ENCODE data around the gene MYH14. TPM values are rescaled to one million over a fixed set of nuclear protein-coding genes. Genes with fewer than 3 reads are reported as not detected.
A peak's percentile ranks its signal among the peaks of the same experiment; 100 is the strongest.

The MYH14 gene
- total and polyA plus RNA-seq, 9 donors, result 11.3 to 49.7 (median 32.9) TPM

DNA sequence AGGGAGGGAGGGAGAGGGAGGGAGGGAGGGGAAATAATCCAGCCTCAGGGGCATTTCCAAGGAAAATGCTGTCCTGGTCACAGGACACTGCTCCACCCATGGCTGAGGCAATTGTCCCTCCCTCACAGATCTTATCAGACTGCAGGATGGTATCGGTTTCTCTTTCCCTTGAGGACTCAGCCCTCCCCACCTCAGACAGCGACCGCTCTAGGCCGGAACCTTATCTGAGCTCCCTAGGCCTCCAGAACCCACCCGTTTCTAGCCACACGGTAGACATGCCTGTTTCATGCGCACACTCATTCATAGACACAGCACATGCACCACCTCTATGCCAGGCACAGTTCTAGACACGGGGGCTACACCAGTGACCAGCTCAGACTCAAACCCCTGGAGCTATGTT, 30.3 kb upstream of the MYH14 start:
- DNase-seq, result no peak
- WGBS (ENCODE audit: insufficient coverage), result 46% methylated on average over 5 of the region's 8 CpGs
- H3K27me3 ChIP-seq (ENCODE audit: control insufficient read depth, insufficient read depth, low read length), result no peaks in the 10 kb centered on the region
- H3K9me3 ChIP-seq (replicated peaks; ENCODE audit: control insufficient read depth, low read depth, low read length), result no peaks in the 10 kb centered on the region
- H3K4me3 ChIP-seq (ENCODE audit: low read length), result no peak overlapping the region
- H3K36me3 ChIP-seq (ENCODE audit: control insufficient read depth, insufficient read depth, low read length), result no peaks in the 10 kb centered on the region
- no peak overlapping the region for H3K27ac ChIP-seq (ENCODE audit: low read length)
- no peaks in the 10 kb centered on the region for H3K4me1 ChIP-seq (ENCODE audit: control insufficient read depth, insufficient read depth, low read length)

DNA sequence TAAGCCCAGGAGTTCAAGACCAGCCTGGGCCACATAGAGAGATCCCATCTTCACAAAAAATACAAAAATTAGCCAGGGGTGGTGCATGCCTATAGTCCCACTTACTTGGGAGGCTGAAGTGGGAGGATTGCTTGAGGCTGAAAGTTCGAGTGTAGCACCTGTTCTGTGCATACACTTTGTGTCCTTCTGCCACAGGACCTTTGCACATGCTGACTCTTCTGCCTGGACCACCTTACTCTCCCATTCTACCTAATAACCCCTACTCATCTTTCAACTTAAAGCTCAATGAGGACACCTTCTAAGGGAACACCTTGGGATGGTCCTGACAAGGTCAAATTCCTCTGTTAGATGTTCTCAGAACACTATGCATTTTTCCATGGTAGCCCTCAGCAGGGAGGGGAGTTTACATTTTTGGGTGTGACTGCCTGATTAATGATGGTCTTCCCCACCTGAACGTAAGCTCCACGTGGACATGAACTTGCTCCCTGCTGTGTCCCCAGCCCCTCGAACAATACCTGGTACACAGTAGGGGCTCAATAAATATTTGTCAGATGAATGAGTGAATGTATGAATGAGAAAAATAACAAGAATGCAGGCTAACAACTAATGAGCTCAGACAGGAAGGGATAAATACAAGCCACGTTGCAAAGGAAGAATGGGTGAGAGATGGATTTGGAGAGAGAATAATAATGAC, 29.2 kb upstream of the MYH14 start:
- Histone ChIP-seq H3K4me3 (ENCODE audit: low read length) (no peak overlapping the region), H3K36me3 (ENCODE audit: control insufficient read depth, insufficient read depth, low read length) (no peaks in the 10 kb centered on the region), H3K27me3 (ENCODE audit: control insufficient read depth, insufficient read depth, low read length) (no peaks in the 10 kb centered on the region), H3K9me3 (replicated peaks; ENCODE audit: control insufficient read depth, low read depth, low read length) (no peaks in the 10 kb centered on the region), H3K27ac (ENCODE audit: low read length) (no peak overlapping the region), H3K4me1 (ENCODE audit: control insufficient read depth, insufficient read depth, low read length) (peaks cover 2% of the 10 kb centered on the region)
- no peak for DNase-seq
- WGBS (ENCODE audit: insufficient coverage), result 55% methylated on average over 4 of the region's 5 CpGs

DNA sequence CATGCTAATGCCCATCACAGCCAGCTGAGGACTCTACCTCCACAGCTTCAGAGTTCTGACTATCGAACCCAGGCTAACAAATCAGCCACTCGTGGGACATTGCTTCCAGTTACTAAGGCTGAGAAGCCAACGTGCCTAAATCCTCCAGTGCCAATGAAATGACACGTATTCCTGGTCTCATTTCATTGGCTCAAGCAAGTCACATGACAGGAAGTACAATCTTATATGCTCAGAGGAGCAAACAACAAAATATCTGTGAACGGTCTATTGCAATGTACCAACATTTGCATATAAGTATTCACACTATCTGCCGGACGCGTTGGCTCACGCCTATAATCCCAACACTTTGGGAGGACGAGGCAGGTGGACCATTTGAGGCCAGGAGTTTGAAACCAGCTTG, 27.5 kb upstream of the MYH14 start:
- Histone ChIP-seq H3K27me3 (ENCODE audit: control insufficient read depth, insufficient read depth, low read length) (no peaks in the 10 kb centered on the region), H3K9me3 (replicated peaks; ENCODE audit: control insufficient read depth, low read depth, low read length) (no peaks in the 10 kb centered on the region), H3K4me1 (ENCODE audit: control insufficient read depth, insufficient read depth, low read length) (peaks cover 5% of the 10 kb centered on the region), H3K27ac (ENCODE audit: low read length) (no peak overlapping the region), H3K4me3 (ENCODE audit: low read length) (no peak overlapping the region), H3K36me3 (ENCODE audit: control insufficient read depth, insufficient read depth, low read length) (no peaks in the 10 kb centered on the region)
- WGBS (ENCODE audit: insufficient coverage), result 79% methylated on average over 10 of the region's 10 CpGs
- DNase-seq, result no peak

DNA sequence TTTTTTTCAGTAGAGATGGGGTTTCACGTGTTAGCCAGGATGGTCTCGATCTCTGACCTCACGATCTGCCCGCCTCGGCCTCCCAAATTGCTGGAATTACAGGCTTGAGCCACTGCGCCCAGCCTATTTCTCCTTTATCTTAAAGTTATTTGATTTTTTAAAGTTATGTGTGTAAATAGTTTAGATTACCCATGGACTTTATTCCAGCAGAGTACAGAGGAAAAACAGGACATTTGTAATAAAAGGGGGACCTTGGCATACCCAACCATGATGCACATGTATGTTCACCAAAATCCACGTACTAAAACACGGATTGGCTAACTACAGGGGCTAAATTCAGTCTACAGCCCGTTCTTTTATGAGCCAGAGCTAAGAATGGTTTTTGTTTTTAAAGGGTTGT, 26.6 kb upstream of the MYH14 start:
- no peak for DNase-seq
- no peaks in the 10 kb centered on the region for H3K9me3 ChIP-seq (replicated peaks; ENCODE audit: control insufficient read depth, low read depth, low read length)
- no peaks in the 10 kb centered on the region for H3K27me3 ChIP-seq (ENCODE audit: control insufficient read depth, insufficient read depth, low read length)
- 90% methylated on average over 2 of the region's 9 CpGs for WGBS (ENCODE audit: insufficient coverage)
- no peak overlapping the region for H3K4me3 ChIP-seq (ENCODE audit: low read length)
- no peak overlapping the region for H3K27ac ChIP-seq (ENCODE audit: low read length)
- peaks cover 5% of the 10 kb centered on the region for H3K4me1 ChIP-seq (ENCODE audit: control insufficient read depth, insufficient read depth, low read length)
- no peaks in the 10 kb centered on the region for H3K36me3 ChIP-seq (ENCODE audit: control insufficient read depth, insufficient read depth, low read length)

DNA sequence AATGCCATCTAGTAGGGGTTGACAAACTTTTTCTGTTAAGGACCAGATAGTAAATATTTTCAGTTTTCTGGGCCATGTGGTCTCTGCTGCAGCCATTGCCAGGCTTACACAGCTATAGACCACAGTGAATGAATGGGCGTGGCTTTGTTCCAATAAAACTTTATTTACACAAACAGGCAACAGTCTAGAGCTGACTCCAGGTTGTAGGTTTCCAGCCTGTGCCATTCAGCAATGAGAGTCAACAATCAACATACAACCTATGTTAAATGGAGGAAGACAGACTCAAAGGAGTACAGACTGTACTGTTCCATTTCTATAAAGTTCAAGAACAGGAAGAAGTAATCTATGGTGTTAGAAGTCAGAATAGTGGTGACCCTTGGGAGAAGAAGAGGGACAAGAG, 25.1 kb upstream of the MYH14 start:
- peak overlapping the region; percentile 62 for H3K27ac ChIP-seq (ENCODE audit: low read length)
- no peaks in the 10 kb centered on the region for H3K27me3 ChIP-seq (ENCODE audit: control insufficient read depth, insufficient read depth, low read length)
- DNase-seq, result no peak
- no CpG with 5 or more reads among the region's 1 CpG for WGBS (ENCODE audit: insufficient coverage)
- H3K36me3 ChIP-seq (ENCODE audit: control insufficient read depth, insufficient read depth, low read length), result no peaks in the 10 kb centered on the region
- peaks cover 5% of the 10 kb centered on the region for H3K4me1 ChIP-seq (ENCODE audit: control insufficient read depth, insufficient read depth, low read length)
- no peaks in the 10 kb centered on the region for H3K9me3 ChIP-seq (replicated peaks; ENCODE audit: control insufficient read depth, low read depth, low read length)
- no peak overlapping the region for H3K4me3 ChIP-seq (ENCODE audit: low read length)

DNA sequence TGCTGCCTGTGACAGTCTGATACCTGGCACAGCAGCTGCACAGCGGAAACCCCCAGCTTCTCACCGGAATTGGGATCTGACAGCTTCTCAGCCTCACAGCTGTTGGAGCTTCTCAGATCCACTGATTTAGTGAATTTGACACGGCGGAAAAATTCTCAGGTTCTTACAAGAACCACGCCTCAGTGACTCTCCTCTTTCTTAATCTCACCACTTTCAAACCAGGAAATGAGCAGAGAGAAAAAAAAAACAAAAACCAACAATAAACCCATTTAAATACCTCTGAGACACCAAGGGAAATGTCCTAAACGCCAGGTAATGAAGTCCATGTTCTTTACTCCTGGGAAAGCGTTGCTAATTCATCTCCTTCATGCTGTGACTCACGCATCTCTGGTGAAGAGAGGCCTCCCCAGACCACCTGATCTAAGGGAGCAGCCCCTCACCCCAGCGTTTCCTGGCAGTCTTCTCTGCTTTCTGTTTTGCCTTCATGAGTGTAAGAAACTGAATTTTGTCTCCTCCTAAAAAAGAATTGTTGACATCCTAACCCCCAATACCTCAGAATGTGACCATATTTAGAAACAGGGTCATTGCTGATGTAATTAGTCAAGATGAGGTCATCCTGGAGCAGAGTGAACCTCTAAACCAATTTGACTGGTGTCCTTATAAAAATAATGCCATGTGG, 24.4 kb upstream of the MYH14 start:
- no peaks in the 10 kb centered on the region for H3K36me3 ChIP-seq (ENCODE audit: control insufficient read depth, insufficient read depth, low read length)
- H3K9me3 ChIP-seq (replicated peaks; ENCODE audit: control insufficient read depth, low read depth, low read length), result no peaks in the 10 kb centered on the region
- DNase-seq, result peak; percentile 68
- H3K27me3 ChIP-seq (ENCODE audit: control insufficient read depth, insufficient read depth, low read length), result no peaks in the 10 kb centered on the region
- 61% methylated on average over 2 of the region's 9 CpGs for WGBS (ENCODE audit: insufficient coverage)
- H3K4me1 ChIP-seq (ENCODE audit: control insufficient read depth, insufficient read depth, low read length), result peaks cover 5% of the 10 kb centered on the region
- H3K27ac ChIP-seq (ENCODE audit: low read length), result peak overlapping the region; percentile 69
- H3K4me3 ChIP-seq (ENCODE audit: low read length), result no peak overlapping the region

DNA sequence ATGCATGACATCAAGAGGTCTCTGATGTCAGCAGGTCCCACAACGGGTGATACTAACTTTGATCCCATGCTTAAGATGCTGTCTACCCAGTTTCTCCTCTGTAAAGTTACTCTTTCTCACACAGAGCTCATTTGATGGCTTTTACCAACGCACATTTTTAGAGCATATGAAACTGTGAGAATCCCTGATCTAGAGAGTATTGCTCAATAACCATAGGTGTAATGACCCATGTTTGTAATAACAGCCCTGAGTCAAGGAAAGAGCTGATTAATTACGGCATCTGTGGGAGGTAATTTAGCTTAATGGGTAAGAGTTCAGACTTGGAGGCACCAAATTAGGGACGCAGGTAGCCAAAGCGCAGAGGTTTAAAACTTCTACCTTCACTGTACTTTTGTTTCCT, 22.3 kb upstream of the MYH14 start:
- no peaks in the 10 kb centered on the region for H3K27me3 ChIP-seq (ENCODE audit: control insufficient read depth, insufficient read depth, low read length)
- no peak overlapping the region for H3K4me3 ChIP-seq (ENCODE audit: low read length)
- H3K9me3 ChIP-seq (replicated peaks; ENCODE audit: control insufficient read depth, low read depth, low read length), result no peaks in the 10 kb centered on the region
- WGBS (ENCODE audit: insufficient coverage), result 88% methylated on average over 1 of the region's 5 CpGs
- H3K36me3 ChIP-seq (ENCODE audit: control insufficient read depth, insufficient read depth, low read length), result no peaks in the 10 kb centered on the region
- H3K4me1 ChIP-seq (ENCODE audit: control insufficient read depth, insufficient read depth, low read length), result peaks cover 5% of the 10 kb centered on the region
- H3K27ac ChIP-seq (ENCODE audit: low read length), result no peak overlapping the region
- no peak for DNase-seq

DNA sequence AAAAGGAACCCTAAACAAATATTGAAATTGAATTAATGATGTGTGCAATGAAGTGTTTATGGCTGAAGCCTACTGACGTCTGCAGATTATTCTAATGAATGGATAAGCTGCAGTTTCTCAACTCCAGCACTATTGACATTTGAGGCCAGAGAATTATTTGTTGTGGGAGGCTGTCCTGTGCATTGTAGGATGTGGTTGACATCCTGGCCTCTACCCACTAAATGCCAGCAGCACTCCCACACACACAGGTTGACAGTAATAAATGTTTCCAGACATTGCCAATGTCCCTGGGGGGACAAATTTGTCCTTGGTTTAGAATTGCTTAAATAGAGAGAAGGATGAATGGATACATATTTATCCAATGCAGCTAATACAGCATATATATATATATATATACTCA, 19.2 kb upstream of the MYH14 start:
- Histone ChIP-seq H3K27ac (ENCODE audit: low read length) (no peak overlapping the region), H3K4me3 (ENCODE audit: low read length) (no peak overlapping the region), H3K4me1 (ENCODE audit: control insufficient read depth, insufficient read depth, low read length) (peaks cover 2% of the 10 kb centered on the region), H3K9me3 (replicated peaks; ENCODE audit: control insufficient read depth, low read depth, low read length) (no peaks in the 10 kb centered on the region), H3K27me3 (ENCODE audit: control insufficient read depth, insufficient read depth, low read length) (no peaks in the 10 kb centered on the region), H3K36me3 (ENCODE audit: control insufficient read depth, insufficient read depth, low read length) (no peaks in the 10 kb centered on the region)
- no CpG with 5 or more reads among the region's 1 CpG for WGBS (ENCODE audit: insufficient coverage)
- no peak for DNase-seq

DNA sequence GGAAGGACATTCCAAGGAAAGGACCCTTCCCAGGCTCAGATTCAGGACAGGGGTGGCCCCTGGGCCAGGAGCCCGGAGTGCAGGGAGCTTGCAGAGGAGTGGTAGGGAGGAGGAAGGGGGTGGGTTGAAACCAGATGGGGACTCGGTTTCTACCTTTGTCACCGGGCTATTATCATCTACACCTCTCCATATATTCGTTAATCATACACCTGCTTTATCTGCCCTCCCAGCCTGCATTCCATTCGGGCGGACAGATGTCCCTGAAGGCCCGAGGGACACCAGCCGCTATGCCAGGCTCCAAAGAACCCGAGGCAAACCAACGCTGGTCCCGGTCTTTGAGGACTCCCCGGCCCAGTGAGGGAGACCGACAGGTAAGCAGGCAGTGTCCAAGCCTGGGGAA, 15.5 kb upstream of the MYH14 start:
- Histone ChIP-seq H3K9me3 (replicated peaks; ENCODE audit: control insufficient read depth, low read depth, low read length) (no peaks in the 10 kb centered on the region), H3K27ac (ENCODE audit: low read length) (no peak overlapping the region), H3K27me3 (ENCODE audit: control insufficient read depth, insufficient read depth, low read length) (no peaks in the 10 kb centered on the region), H3K4me1 (ENCODE audit: control insufficient read depth, insufficient read depth, low read length) (peaks cover 4% of the 10 kb centered on the region), H3K36me3 (ENCODE audit: control insufficient read depth, insufficient read depth, low read length) (no peaks in the 10 kb centered on the region), H3K4me3 (ENCODE audit: low read length) (no peak overlapping the region)
- DNase-seq, result no peak
- 78% methylated on average over 10 of the region's 13 CpGs for WGBS (ENCODE audit: insufficient coverage)

DNA sequence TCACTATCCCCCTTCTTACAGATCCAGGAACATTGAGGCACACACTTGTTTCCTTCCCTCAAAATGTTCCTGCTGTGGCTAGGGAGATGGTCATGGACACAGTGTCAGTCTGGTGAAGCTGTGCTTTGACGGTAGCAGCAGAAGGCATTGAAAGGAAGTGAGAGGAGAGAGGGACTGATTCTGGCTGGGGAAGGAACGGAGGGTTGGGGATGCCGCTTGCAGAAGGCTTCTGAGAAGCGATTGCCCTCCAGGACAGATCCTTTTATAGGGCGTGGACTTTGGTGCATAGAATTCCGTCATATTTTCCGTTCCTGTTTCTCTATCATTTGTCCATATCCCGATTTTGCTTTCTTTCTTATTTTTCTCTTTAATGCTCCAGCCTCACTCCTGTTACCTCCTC, 14.1 kb upstream of the MYH14 start:
- no peaks in the 10 kb centered on the region for H3K27me3 ChIP-seq (ENCODE audit: control insufficient read depth, insufficient read depth, low read length)
- no peak for DNase-seq
- 80% methylated on average over 8 of the region's 8 CpGs for WGBS (ENCODE audit: insufficient coverage)
- peaks cover 4% of the 10 kb centered on the region for H3K4me1 ChIP-seq (ENCODE audit: control insufficient read depth, insufficient read depth, low read length)
- no peak overlapping the region for H3K4me3 ChIP-seq (ENCODE audit: low read length)
- H3K36me3 ChIP-seq (ENCODE audit: control insufficient read depth, insufficient read depth, low read length), result no peaks in the 10 kb centered on the region
- no peak overlapping the region for H3K27ac ChIP-seq (ENCODE audit: low read length)
- no peaks in the 10 kb centered on the region for H3K9me3 ChIP-seq (replicated peaks; ENCODE audit: control insufficient read depth, low read depth, low read length)
